Uterus (tissue), 2 donors: ENCODE results near the gene PLD1.

Experiments
- POLR2A ChIP-seq, 2 donors: fragments of 450-650 bp; IDR thresholded peaks; one replicate each; pipeline ENCODE4 v1.6.1; 2016; ENCODE audit warnings: antibody characterized with exemption in 2 of 2, mild to moderate bottlenecking in 1 of 2, moderate library complexity in 1 of 2
- TF ChIP-seq, protein P1 (sequence below), 4 experiments: fragments of 200-600 bp in 2 of 4; fragments of 450-650 bp in 2 of 4; sonication (generic) in 2 of 4; IDR thresholded peaks; one replicate each; pipeline ENCODE4 v1.5.1; 2016 to 2019; ENCODE audit warnings: antibody characterized with exemption in 4 of 4, mild to moderate bottlenecking in 2 of 4, moderate library complexity in 1 of 4

- TF ChIP-seq, protein P1, sequence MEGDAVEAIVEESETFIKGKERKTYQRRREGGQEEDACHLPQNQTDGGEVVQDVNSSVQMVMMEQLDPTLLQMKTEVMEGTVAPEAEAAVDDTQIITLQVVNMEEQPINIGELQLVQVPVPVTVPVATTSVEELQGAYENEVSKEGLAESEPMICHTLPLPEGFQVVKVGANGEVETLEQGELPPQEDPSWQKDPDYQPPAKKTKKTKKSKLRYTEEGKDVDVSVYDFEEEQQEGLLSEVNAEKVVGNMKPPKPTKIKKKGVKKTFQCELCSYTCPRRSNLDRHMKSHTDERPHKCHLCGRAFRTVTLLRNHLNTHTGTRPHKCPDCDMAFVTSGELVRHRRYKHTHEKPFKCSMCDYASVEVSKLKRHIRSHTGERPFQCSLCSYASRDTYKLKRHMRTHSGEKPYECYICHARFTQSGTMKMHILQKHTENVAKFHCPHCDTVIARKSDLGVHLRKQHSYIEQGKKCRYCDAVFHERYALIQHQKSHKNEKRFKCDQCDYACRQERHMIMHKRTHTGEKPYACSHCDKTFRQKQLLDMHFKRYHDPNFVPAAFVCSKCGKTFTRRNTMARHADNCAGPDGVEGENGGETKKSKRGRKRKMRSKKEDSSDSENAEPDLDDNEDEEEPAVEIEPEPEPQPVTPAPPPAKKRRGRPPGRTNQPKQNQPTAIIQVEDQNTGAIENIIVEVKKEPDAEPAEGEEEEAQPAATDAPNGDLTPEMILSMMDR (IDR thresholded peaks at IDR 0.05): no peak
- no peak for TF ChIP-seq POLR2A (IDR thresholded peaks at IDR 0.05)
Observed at GRCh38 chr3:171696805-171697204, 113.5 kb downstream of the PLD1 start.
